ENCODE data around the gene PLCD3. TPM values are rescaled to one million over a fixed set of nuclear protein-coding genes. Genes with fewer than 3 reads are reported as not detected.

PLCD3 gene
- total and polyA plus RNA-seq, 9 of the 15 experiments (the other 6 are each of a cell fraction or from before 2014, with no cell fraction given), result 0.20 to 22.6 (median 7.5) TPM

DNA sequence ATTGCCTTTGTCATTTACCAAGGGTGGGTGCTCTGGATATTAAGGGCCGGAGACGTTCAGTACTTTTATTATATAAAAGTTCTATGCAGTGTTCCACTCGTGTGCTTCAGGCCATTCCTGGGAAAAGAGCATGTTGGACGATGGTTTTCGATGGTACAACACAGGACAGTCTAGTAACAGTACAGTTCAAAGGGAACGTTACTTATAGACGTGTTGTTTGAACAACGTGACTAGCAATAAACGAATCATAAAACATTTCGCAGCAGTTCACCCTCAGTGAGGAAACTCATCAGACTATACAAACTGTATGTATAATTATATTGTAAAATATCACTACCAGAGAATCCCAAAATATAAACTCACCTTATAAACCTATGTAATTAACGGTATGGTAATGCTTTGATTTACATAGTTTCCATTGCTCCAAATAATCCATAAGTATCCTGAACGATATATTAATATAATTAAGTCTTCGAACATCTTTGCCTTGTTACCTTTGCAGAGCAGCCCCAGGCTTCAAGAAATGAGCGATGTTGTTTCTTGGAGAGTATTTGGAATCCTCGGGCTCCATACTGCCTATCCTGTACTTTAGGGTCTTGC is 70.6 kb downstream of the PLCD3 start:
- Histone ChIP-seq H3K4me1 (replicated peaks in 1 of 2; ENCODE audit: control insufficient read depth in 2 of 2, insufficient read depth in 2 of 2, low read length in 2 of 2) (peaks cover 7 to 12% of the 10 kb centered on the region in 2 experiments; a peak in 3 of 5 replicates), H3K4me3 (peak overlapping the region; percentile 67), H3K9me1 (ENCODE audit: control insufficient read depth, insufficient read depth, low read length) (no peaks in the 10 kb centered on the region), H3K79me2 (ENCODE audit: control insufficient read depth, insufficient read depth, low read length) (peaks cover 77% of the 10 kb centered on the region), H3K9me3 (replicated peaks; ENCODE audit: control insufficient read depth, insufficient read depth, low read depth, low read length) (no peaks in the 10 kb centered on the region), H3K27ac (ENCODE audit: extremely low read depth, low read depth, low read length) (peak overlapping the region; percentile 97), H3K36me3 (ENCODE audit: control insufficient read depth, insufficient read depth, low read length) (peaks cover 36% of the 10 kb centered on the region), H3K9ac (ENCODE audit: insufficient read depth in 1 of 2, low read depth in 2 of 2, low read length in 2 of 2) (peak overlapping the region; percentile 96), H3K4me2 (ENCODE audit: insufficient read depth, low read length) (peak overlapping the region; percentile 91), H4K20me1 (replicated peaks; ENCODE audit: control insufficient read depth, insufficient read depth, low read length) (no peaks in the 10 kb centered on the region), H2AFZ (ENCODE audit: low read depth, low read length) (peak overlapping the region; percentile 96), H3K27me3 (ENCODE audit: control insufficient read depth in 2 of 2, insufficient read depth in 2 of 2, low read length in 2 of 2) (no peaks in the 10 kb centered on the region)
- in situ Hi-C loops (cut with MboI) (no loop called here), intact Hi-C loops (cut with micrococcal nuclease) (no loop called here)
- ChIA-PET CTCF (ENCODE audit: low intra/inter-chr PET ratio) (no interaction called here), POLR2A (interaction anchor here (0.6 to 5.1 kb wide), 16 partner anchors 8 to 538 kb away, joined by 3 to 62 read pairs (median 4); partner anchors contain the start of genes DCAKD, EFTUD2, HEXIM1 and HEXIM2)
- no peak for DNase-seq (ENCODE audit: extremely low read depth in 1 of 4, low spot score in 3 of 4)
- FAIRE-seq, result no peak
- WGBS (ENCODE audit: insufficient coverage, low coverage, missing lambda C conversion rate), result 0% methylated on average over 15 of the region's 15 CpGs
- BruUV-seq (replicated peaks), result TSS peak; percentile 78
- no peak for ATAC-seq
- TF ChIP-seq ZC3H8 (IDR thresholded peaks at IDR 0.05), result no peak
- no peak for TF ChIP-seq NR3C1 (CRISPR knock-in tag; IDR thresholded peaks at IDR 0.05)
- peak in 1 of 3 experiments; percentile 75; a peak in 1 of 6 replicates for TF ChIP-seq ZBTB11 (CRISPR knock-in tag; IDR thresholded peaks at IDR 0.05)
- TF ChIP-seq SMAD4 (CRISPR knock-in tag; conservative IDR thresholded peaks at IDR 0.05), result no peak
- TF ChIP-seq FOSL1 (tag; conservative IDR thresholded peaks at IDR 0.05), result peak; percentile 42
- no peak for TF ChIP-seq ATF7 (IDR thresholded peaks at IDR 0.05)
- TF ChIP-seq MBD2 (IDR thresholded peaks at IDR 0.05; ENCODE audit: borderline replicate concordance, low read depth), result no peak
- no peak for TF ChIP-seq IRF2 (CRISPR knock-in tag; IDR thresholded peaks at IDR 0.05)
- TF ChIP-seq NFIC (IDR thresholded peaks at IDR 0.05), result 0 out of 2 replicates have a peak, but pooled peaks have one; percentile 5
- TF ChIP-seq ZBTB17 (CRISPR knock-in tag; IDR thresholded peaks at IDR 0.05), result 0 out of 2 replicates have a peak, but pooled peaks have one; percentile 2
- TF ChIP-seq PCBP1 (IDR thresholded peaks at IDR 0.05; ENCODE audit: low read depth, low read length, poor library complexity, severe bottlenecking), result no peak
- TF ChIP-seq USF1 (CRISPR knock-in tag; IDR thresholded peaks at IDR 0.05), result no peak
- no peak for TF ChIP-seq XRCC3 (IDR thresholded peaks at IDR 0.05)
- no peak for TF ChIP-seq ZNF224 (CRISPR knock-in tag; IDR thresholded peaks at IDR 0.05)
- TF ChIP-seq HIVEP1 (CRISPR knock-in tag; IDR thresholded peaks at IDR 0.05), result no peak
- TF ChIP-seq HOXB6 (CRISPR knock-in tag; IDR thresholded peaks at IDR 0.05; ENCODE audit: borderline replicate concordance), result no peak
- TF ChIP-seq, protein P1, sequence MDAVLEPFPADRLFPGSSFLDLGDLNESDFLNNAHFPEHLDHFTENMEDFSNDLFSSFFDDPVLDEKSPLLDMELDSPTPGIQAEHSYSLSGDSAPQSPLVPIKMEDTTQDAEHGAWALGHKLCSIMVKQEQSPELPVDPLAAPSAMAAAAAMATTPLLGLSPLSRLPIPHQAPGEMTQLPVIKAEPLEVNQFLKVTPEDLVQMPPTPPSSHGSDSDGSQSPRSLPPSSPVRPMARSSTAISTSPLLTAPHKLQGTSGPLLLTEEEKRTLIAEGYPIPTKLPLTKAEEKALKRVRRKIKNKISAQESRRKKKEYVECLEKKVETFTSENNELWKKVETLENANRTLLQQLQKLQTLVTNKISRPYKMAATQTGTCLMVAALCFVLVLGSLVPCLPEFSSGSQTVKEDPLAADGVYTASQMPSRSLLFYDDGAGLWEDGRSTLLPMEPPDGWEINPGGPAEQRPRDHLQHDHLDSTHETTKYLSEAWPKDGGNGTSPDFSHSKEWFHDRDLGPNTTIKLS (IDR thresholded peaks at IDR 0.05; ENCODE audit: borderline replicate concordance, low read depth), result no peak
- peak; percentile 16 for TF ChIP-seq CHD1 (IDR thresholded peaks at IDR 0.05; ENCODE audit: low read length)

All from K562 (cell line).